Spleen (tissue), 11 donors: ENCODE results near the gene AGBL1. TPM values are rescaled to one million over a fixed set of nuclear protein-coding genes. Genes with fewer than 3 reads are reported as not detected.

Experiments used
- DNase-seq: peaks from one replicate; pipeline ENCODE4 v3.0.0-alpha.2; 2020
- H3K27ac ChIP-seq, 8 donors: fragments of 200-600 bp; sonication (generic) in 7 of 8; 1 replicate in 4 of 8; 2 replicates in 4 of 8; pipeline versions ENCODE4 v1.5.0 to v1.8.0; 2016 to 2021; ENCODE audit warnings: inconsistent platforms in 4 of 8, mild to moderate bottlenecking in 4 of 8, moderate library complexity in 1 of 8
- H3K27me3 ChIP-seq, 7 donors: fragments of 200-600 bp; sonication (generic) in 6 of 7; replicated peaks in 1 of 7; 1 replicate in 4 of 7; 2 replicates in 3 of 7; pipeline versions ENCODE4 v1.5.0 to v1.8.0; 2016 to 2021; ENCODE audit warnings: inconsistent platforms in 3 of 7, mild to moderate bottlenecking in 1 of 7
- H3K36me3 ChIP-seq, 6 donors: fragments of 200-600 bp; sonication (generic) in 5 of 6; 1 replicate in 4 of 6; 2 replicates in 2 of 6; pipeline versions ENCODE4 v1.5.0 to v1.8.0; 2016 to 2021; ENCODE audit warnings: inconsistent platforms in 2 of 6
- H3K4me1 ChIP-seq, 6 donors: fragments of 200-600 bp; sonication (generic) in 5 of 6; 1 replicate in 3 of 6; 2 replicates in 3 of 6; pipeline versions ENCODE4 v1.5.0 to v1.8.0; 2016 to 2021; ENCODE audit warnings: inconsistent platforms in 3 of 6
- H3K4me3 ChIP-seq, 8 donors: fragments of 200-600 bp; sonication (generic) in 7 of 8; 1 replicate in 4 of 8; 2 replicates in 4 of 8; pipeline versions ENCODE4 v1.5.0 to v1.8.0; 2016 to 2021; ENCODE audit warnings: inconsistent platforms in 4 of 8, mild to moderate bottlenecking in 4 of 8, moderate library complexity in 2 of 8
- H3K9me3 ChIP-seq, 8 donors: fragments of 200-600 bp; sonication (generic) in 7 of 8; 1 replicate in 4 of 8; 2 replicates in 4 of 8; pipeline versions ENCODE4 v1.5.0 to v1.8.0; 2016 to 2021; ENCODE audit warnings: inconsistent platforms in 4 of 8
- CTCF ChIP-seq, 11 experiments: fragments of 200-600 bp in 7 of 11; fragments of 450-650 bp in 4 of 11; sonication (generic) in 4 of 11; IDR thresholded peaks in 8 of 11; conservative IDR thresholded peaks in 3 of 11; 1 replicate in 7 of 11; 2 replicates in 4 of 11; pipeline versions ENCODE4 v1.4.0 to v1.8.0; 2016 to 2021; ENCODE audit warnings: antibody characterized with exemption in 11 of 11, inconsistent platforms in 4 of 11, mild to moderate bottlenecking in 1 of 11
- POLR2A ChIP-seq, 3 donors: fragments of 450-650 bp; IDR thresholded peaks; one replicate each; pipeline ENCODE4 v1.5.1; 2017; ENCODE audit warnings: antibody characterized with exemption in 3 of 3, mild to moderate bottlenecking in 1 of 3
- POLR2AphosphoS5 ChIP-seq, 3 donors: sonication (generic); formaldehyde crosslinking; IDR thresholded peaks; one replicate each; pipeline ENCODE4 v1.5.1; 2017; ENCODE audit warnings: antibody characterized with exemption in 3 of 3
- WGBS, 5 donors: extraction: QIAGEN DNeasy Blood & Tissue Kit in 3 of 5; methylation state at CpG; one replicate each; pipeline versions ENCODE4 v1.1.5 to v1.1.7; 2013 to 2018; 5-methylcytosine and 5-hydroxymethylcytosine counted together
- intact Hi-C: fragments of 100-400 bp; cut with DNase I; formaldehyde crosslinking; loops from one replicate; pipeline ENCODE4 v1.15.0; 2023; ENCODE audit warnings: low total_unique reads
- polyA plus RNA-seq, 3 donors: library from polyadenylated mRNA; stranded (reverse); fragments of 200-250 nt; gene quantifications; one replicate each; pipeline ENCODE4 v1.2.1, GENCODE V29; 2013
- total RNA-seq, 7 donors: library from RNA; depleted of rRNA in 3 of 7; stranded (reverse); fragments of >200 nt in 3 of 7; fragmentation: NEBNext Ultra II Directional in 4 of 7; extraction: Animal tissue kit (Norgen Biotek cat#: 25700) in 4 of 7; gene quantifications; one replicate each; pipeline versions ENCODE4 v1.1.0 to v1.2.1, GENCODE V29; 2016 to 2021
- donor health status: healthy with polysubstance abuse.
- donor health status: DM: no; HTN: no; CAD: no; lungs with moderate emphysema.
- donor health status: DM: no; HTN: no; CAD: no.
- donor health status: Bipolar disorder and iron deficiency.
- donor health status: healthy.
- donor health status: DM: no; HTN: no; CAD: no.
- donor health status: DM: yes; HTN: yes; CAD: no.

AGBL1 gene
- total and polyA plus RNA-seq, 10 donors = not detected

DNA sequence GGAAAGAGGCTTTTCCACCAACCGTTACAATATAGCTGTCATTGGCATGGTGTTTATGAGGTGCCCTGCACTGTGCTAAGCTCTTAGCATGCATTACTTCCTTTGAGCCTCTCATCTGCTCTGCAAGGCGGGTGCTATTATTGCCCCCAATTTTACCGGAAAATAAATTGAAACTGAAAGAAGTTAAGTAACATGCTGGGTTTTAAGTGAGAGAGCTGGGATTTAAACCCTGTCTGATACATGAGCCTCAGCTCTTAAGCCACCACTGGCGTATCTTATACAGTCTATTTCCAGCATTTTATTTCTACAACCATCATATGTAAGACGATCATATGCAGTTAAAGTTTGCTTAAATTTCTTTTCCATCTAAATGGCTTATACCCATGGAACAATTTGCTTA lies 81.6 kb downstream of the AGBL1 start:
- 73 to 85% (median 79%) methylated on average over 5 of the region's 5 CpGs for WGBS, 5 donors
- no peaks in the 10 kb centered on the region for H3K9me3 ChIP-seq
- no peaks in the 10 kb centered on the region for H3K27me3 ChIP-seq
- no peak for DNase-seq
- H3K4me3 ChIP-seq = no peak overlapping the region
- TF ChIP-seq POLR2A (IDR thresholded peaks at IDR 0.05) = no peak
- TF ChIP-seq CTCF (IDR thresholded peaks at IDR 0.05 in 8 of 11, conservative IDR thresholded peaks at IDR 0.05 in 3 of 11) = no peak
- TF ChIP-seq POLR2AphosphoS5 (IDR thresholded peaks at IDR 0.05) = no peak
- no peak overlapping the region for H3K27ac ChIP-seq
- intact Hi-C loops = no loop called here
- no peaks in the 10 kb centered on the region for H3K36me3 ChIP-seq
- H3K4me1 ChIP-seq = no peaks in the 10 kb centered on the region

DNA sequence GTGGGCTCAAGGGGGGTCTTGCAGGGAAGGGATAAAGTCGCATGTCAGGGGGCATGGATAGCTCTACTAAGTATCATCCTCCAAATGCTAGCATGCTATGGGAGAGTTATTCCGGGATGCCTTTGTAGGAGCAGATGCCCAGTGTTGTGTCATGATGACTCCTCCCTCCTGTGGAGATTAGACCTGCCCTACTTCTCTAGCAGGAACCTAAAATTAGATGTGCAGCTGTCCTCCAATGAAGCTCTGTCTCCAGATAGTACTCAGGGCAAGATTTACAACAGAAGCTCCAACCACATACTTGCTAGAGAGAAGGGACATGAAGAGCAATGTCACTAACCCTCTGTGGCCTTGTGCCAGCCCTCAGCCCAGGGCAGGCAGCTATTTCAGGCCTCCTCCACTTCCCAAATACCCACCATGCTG lies 82.5 kb downstream of the AGBL1 start:
- WGBS, 5 donors = 80 to 91% (median 85%) methylated on average over 2 of the region's 2 CpGs
- Histone ChIP-seq H3K27ac (no peak overlapping the region), H3K36me3 (no peaks in the 10 kb centered on the region), H3K4me3 (no peak overlapping the region), H3K27me3 (no peaks in the 10 kb centered on the region), H3K4me1 (no peaks in the 10 kb centered on the region), H3K9me3 (no peaks in the 10 kb centered on the region)
- no peak for DNase-seq
- TF ChIP-seq CTCF (IDR thresholded peaks at IDR 0.05 in 8 of 11, conservative IDR thresholded peaks at IDR 0.05 in 3 of 11) = no peak
- TF ChIP-seq POLR2A (IDR thresholded peaks at IDR 0.05) = no peak
- no peak for TF ChIP-seq POLR2AphosphoS5 (IDR thresholded peaks at IDR 0.05)
- intact Hi-C loops = no loop called here

DNA sequence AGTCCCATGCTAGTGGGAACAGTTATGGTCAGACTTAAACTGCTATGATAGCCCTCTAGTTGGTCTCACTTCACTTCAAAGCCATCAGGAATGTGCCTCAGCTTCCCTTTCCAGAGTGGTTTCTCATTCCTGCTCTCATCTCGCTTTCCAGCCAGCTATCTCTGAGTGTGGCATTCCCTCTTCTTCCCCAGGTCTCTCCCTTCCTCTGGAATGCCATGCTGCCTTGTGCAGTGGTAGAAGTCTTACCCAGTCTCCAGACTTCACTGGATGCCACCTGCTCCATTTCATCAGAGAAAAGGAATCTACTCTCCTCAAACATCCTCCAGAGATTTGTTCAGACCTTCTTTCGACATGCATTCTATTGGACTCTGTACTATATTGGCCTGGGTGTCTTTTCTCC lies 83.0 kb downstream of the AGBL1 start:
- TF ChIP-seq CTCF (IDR thresholded peaks at IDR 0.05 in 8 of 11, conservative IDR thresholded peaks at IDR 0.05 in 3 of 11) (no peak), POLR2AphosphoS5 (IDR thresholded peaks at IDR 0.05) (no peak), POLR2A (IDR thresholded peaks at IDR 0.05) (no peak)
- Histone ChIP-seq H3K36me3 (no peaks in the 10 kb centered on the region), H3K27me3 (no peaks in the 10 kb centered on the region), H3K9me3 (no peaks in the 10 kb centered on the region), H3K4me3 (no peak overlapping the region), H3K4me1 (no peaks in the 10 kb centered on the region), H3K27ac (no peak overlapping the region)
- WGBS, 5 donors = 68 to 83% (median 80%) methylated on average over 2 of the region's 2 CpGs
- no peak for DNase-seq
- intact Hi-C loops = no loop called here

DNA sequence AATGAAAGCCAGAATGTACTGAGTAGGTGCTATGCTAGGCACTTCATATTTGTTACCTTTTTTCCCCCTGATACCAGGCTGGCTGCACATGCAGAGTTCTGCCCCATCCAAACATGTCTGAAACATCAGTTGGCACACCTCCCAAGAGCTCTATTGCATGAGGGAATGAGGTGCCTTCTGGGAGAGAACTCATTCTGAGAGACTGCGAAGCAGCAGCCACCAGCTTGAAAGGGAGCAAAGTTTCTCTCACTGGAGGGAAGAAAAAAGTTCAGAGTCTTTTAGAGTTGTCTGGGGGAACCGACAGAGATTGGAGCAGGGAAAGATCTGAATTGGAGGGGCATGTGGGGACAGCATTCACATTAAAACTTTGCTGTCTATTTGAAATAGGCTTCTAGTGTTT lies 84.1 kb downstream of the AGBL1 start:
- DNase-seq = no peak
- intact Hi-C loops = no loop called here
- H3K9me3 ChIP-seq = no peaks in the 10 kb centered on the region
- H3K36me3 ChIP-seq = no peaks in the 10 kb centered on the region
- no peaks in the 10 kb centered on the region for H3K4me1 ChIP-seq
- H3K27ac ChIP-seq = peak overlapping the region in 2 of 8 donors; percentile 7 to 8
- H3K27me3 ChIP-seq = no peaks in the 10 kb centered on the region
- H3K4me3 ChIP-seq = no peak overlapping the region
- whole genome bisulfite sequencing, 5 donors = 59 to 75% (median 66%) methylated on average over 2 of the region's 2 CpGs
- TF ChIP-seq CTCF (IDR thresholded peaks at IDR 0.05 in 8 of 11, conservative IDR thresholded peaks at IDR 0.05 in 3 of 11) = no peak
- no peak for TF ChIP-seq POLR2AphosphoS5 (IDR thresholded peaks at IDR 0.05)
- no peak for TF ChIP-seq POLR2A (IDR thresholded peaks at IDR 0.05)
